Right atrium auricular region (tissue), 2 donors: ENCODE data around the gene CDH15. TPM values are rescaled to one million over a fixed set of nuclear protein-coding genes. Genes with fewer than 3 reads are reported as not detected.

Source experiments
- DNase-seq: peaks from one replicate; pipeline ENCODE4 v3.0.0-alpha.2; 2019; ENCODE audit warnings: low spot score
- H3K27ac ChIP-seq, 2 donors: fragments of 200-600 bp; sonication (generic); 1 replicate in 1 of 2; 2 replicates in 1 of 2; pipeline ENCODE4 v1.5.1; 2016 to 2019
- H3K27me3 ChIP-seq, 2 donors: fragments of 200-600 bp; sonication (generic); one replicate each; pipeline versions ENCODE4 v1.5.1 to v1.6.0; 2017 to 2019
- H3K36me3 ChIP-seq: fragments of 200-600 bp; sonication (generic); one replicate; pipeline ENCODE4 v1.5.1; 2016
- H3K4me1 ChIP-seq, 2 donors: fragments of 200-600 bp; sonication (generic); one replicate each; pipeline versions ENCODE4 v1.5.1 to v1.6.0; 2017 to 2019
- H3K4me3 ChIP-seq, 2 donors: fragments of 200-600 bp; sonication (generic); 1 replicate in 1 of 2; 2 replicates in 1 of 2; pipeline ENCODE4 v1.5.1; 2017 to 2019; ENCODE audit warnings: mild to moderate bottlenecking in 1 of 2, moderate library complexity in 1 of 2
- H3K9me3 ChIP-seq, 2 donors: fragments of 200-600 bp; sonication (generic); one replicate each; pipeline ENCODE4 v1.5.1; 2019
- total RNA-seq, 2 donors: library from RNA; depleted of rRNA; stranded (reverse); fragments of >200 nt; gene quantifications; one replicate each; pipeline ENCODE4 v1.1.0, GENCODE V29; 2016
- TF ChIP-seq, protein P1 (sequence below), 2 donors: fragments of 200-600 bp; sonication (generic); IDR thresholded peaks; one replicate each; pipeline ENCODE4 v1.5.1; 2019; ENCODE audit warnings: antibody characterized with exemption in 2 of 2

CDH15 gene
- total RNA-seq, 2 donors from 2014 or later, result not detected

DNA sequence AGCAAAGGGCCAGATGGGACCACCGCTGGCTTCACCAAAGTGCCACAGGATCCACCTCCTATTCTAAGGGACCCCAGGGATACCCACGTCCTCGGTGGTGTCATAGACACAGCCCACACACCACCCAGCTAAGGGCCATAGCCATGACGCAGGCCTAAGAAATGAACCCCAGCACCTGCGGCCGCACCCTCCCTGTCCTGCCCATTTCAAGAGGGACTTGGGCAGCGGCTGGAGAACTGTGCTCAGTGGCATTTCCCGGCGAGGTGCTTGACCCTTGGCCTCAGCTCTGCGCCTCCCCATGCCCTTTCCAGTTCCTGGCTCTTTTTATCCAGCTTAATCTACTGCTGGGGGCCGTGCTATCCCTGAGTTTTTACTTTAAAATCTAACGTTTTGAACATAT, 73.2 kb downstream of the CDH15 start:
- Histone ChIP-seq H3K4me3 (no peak overlapping the region), H3K36me3 (no peaks in the 10 kb centered on the region), H3K4me1 (peaks cover 0 to 16% of the 10 kb centered on the region in 2 donors), H3K27me3 (no peaks in the 10 kb centered on the region), H3K27ac (no peak overlapping the region), H3K9me3 (no peaks in the 10 kb centered on the region)
- DNase-seq, result no peak
- TF ChIP-seq, protein P1, sequence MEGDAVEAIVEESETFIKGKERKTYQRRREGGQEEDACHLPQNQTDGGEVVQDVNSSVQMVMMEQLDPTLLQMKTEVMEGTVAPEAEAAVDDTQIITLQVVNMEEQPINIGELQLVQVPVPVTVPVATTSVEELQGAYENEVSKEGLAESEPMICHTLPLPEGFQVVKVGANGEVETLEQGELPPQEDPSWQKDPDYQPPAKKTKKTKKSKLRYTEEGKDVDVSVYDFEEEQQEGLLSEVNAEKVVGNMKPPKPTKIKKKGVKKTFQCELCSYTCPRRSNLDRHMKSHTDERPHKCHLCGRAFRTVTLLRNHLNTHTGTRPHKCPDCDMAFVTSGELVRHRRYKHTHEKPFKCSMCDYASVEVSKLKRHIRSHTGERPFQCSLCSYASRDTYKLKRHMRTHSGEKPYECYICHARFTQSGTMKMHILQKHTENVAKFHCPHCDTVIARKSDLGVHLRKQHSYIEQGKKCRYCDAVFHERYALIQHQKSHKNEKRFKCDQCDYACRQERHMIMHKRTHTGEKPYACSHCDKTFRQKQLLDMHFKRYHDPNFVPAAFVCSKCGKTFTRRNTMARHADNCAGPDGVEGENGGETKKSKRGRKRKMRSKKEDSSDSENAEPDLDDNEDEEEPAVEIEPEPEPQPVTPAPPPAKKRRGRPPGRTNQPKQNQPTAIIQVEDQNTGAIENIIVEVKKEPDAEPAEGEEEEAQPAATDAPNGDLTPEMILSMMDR (IDR thresholded peaks at IDR 0.05), result no peak

Other genes starting within 250 kb of the CDH15 start
- 1 to 10 TPM; 1.1 to 2.6 TPM for gene CBFA2T3, start 194.5 kb upstream of the CDH15 start, total RNA-seq
- 10 to 100 TPM; 13.4 to 15.9 TPM for gene ACSF3, start 77.9 kb upstream of the CDH15 start, total RNA-seq
- gene SLC22A31, start 28.8 kb downstream of the CDH15 start, total RNA-seq, result under 1 TPM in 1 of 2 donors, not detected in 1; 0.75 TPM
- gene ZNF778, start 46.0 kb downstream of the CDH15 start, total RNA-seq, result 1 to 10 TPM; 5.7 to 8.0 TPM